PC-9 (cell line): ENCODE results near the gene IFT88. TPM values are rescaled to one million over a fixed set of nuclear protein-coding genes. Genes with fewer than 3 reads are reported as not detected.

Source experiments
- BruUV-seq: library from RNA; stranded (reverse); fragments of 400-500 nt; replicated peaks from 2 replicates; lab custom pipeline; 2021; lab: Mats Ljungman, UMichigan
- CTCF ChIA-PET: fragments of 300-600 bp; sonication (Branson Sonifier 250); formaldehyde crosslinking; loops from one replicate; lab custom pipeline; 2022; ENCODE audit warnings: antibody characterized with exemption; lab: Charles Lee
- POLR2A ChIA-PET: fragments of 300-600 bp; sonication (Branson Sonifier 250); formaldehyde crosslinking; loops from one replicate; lab custom pipeline; 2022; ENCODE audit warnings: antibody characterized with exemption; ENCODE audit not compliant: unreplicated experiment; lab: Charles Lee
- DNase-seq, 2 experiments: peaks; one replicate each; pipeline versions ENCODE4 v3.0.0 to v3.0.0-alpha.2; 2015 to 2022; ENCODE audit warnings: mixed read lengths in 1 of 2
- H2AFZ ChIP-seq: fragments of 200-600 bp; sonication (generic); 2 replicates; pipeline ENCODE4 v1.8.1; 2017; ENCODE audit warnings: antibody characterized with exemption
- H3F3A ChIP-seq: fragments of 200-600 bp; sonication (generic); 2 replicates; pipeline ENCODE4 v1.8.1; 2017; ENCODE audit warnings: antibody characterized with exemption, mild to moderate bottlenecking, low read depth; ENCODE audit not compliant: insufficient read depth
- H3K27ac ChIP-seq: fragments of 200-600 bp; sonication (generic); 2 replicates; pipeline ENCODE4 v1.6.1; 2016; ENCODE audit warnings: mixed run types
- H3K27me3 ChIP-seq: fragments of 200-600 bp; sonication (generic); 2 replicates; pipeline ENCODE4 v1.6.1; 2016; ENCODE audit warnings: low read depth, mixed run types; ENCODE audit not compliant: insufficient read depth
- H3K36me3 ChIP-seq: fragments of 200-600 bp; sonication (generic); 2 replicates; pipeline ENCODE4 v1.6.1; 2016; ENCODE audit warnings: low read depth, mixed run types
- H3K4me1 ChIP-seq: fragments of 200-600 bp; sonication (generic); replicated peaks from 2 replicates; pipeline ENCODE4 v1.6.1; 2016; ENCODE audit warnings: mixed run types; ENCODE audit not compliant: insufficient read depth
- H3K4me2 ChIP-seq: fragments of 200-600 bp; sonication (generic); 2 replicates; pipeline ENCODE4 v1.6.1; 2017; ENCODE audit warnings: mixed run types
- H3K4me3 ChIP-seq: fragments of 200-600 bp; sonication (generic); 2 replicates; pipeline ENCODE4 v1.6.1; 2016; ENCODE audit warnings: mixed run types
- H3K79me2 ChIP-seq: fragments of 200-600 bp; sonication (generic); 2 replicates; pipeline ENCODE4 v1.6.1; 2017; ENCODE audit warnings: low read depth, mixed run types
- H3K9me2 ChIP-seq: fragments of 200-600 bp; sonication (generic); 2 replicates; pipeline ENCODE4 v1.8.1; 2017; ENCODE audit warnings: mild to moderate bottlenecking; ENCODE audit not compliant: insufficient read depth
- H3K9me3 ChIP-seq: fragments of 200-600 bp; sonication (generic); 2 replicates; pipeline ENCODE4 v1.8.1; 2016; ENCODE audit warnings: low read depth; ENCODE audit not compliant: insufficient read depth
- H4K20me1 ChIP-seq: fragments of 200-600 bp; sonication (generic); 2 replicates; pipeline ENCODE4 v1.8.1; 2017; ENCODE audit not compliant: insufficient read depth
- CTCF ChIP-seq: fragments of 200-600 bp; sonication (generic); conservative IDR thresholded peaks from 2 replicates; pipeline ENCODE4 v1.6.1; 2017; ENCODE audit warnings: mixed run types, antibody characterized with exemption, mild to moderate bottlenecking, moderate library complexity
- EZH2 ChIP-seq: fragments of 200-600 bp; sonication (generic); IDR thresholded peaks from 2 replicates; pipeline ENCODE4 v1.8.0; 2017; ENCODE audit warnings: antibody characterized with exemption, low read depth
- intact Hi-C: fragments of 100-400 bp; cut with micrococcal nuclease; formaldehyde crosslinking; loops from one replicate; pipeline ENCODE4 v1.10.0; 2022; ENCODE audit not compliant: unreplicated experiment
- total RNA-seq: library from RNA; stranded (reverse); gene quantifications from 2 replicates; pipeline ENCODE4 v1.2.3, GENCODE V29; 2021

Gene IFT88
- total RNA-seq, 1 experiment from 2014 or later = 11.7 TPM

GRCh38 chr13:20715330-20715712, 148.4 kb downstream of the IFT88 start:
- DNase-seq = no peak
- Histone ChIP-seq H3K4me1 (no peaks in the 10 kb centered on the region), H3K27ac (no peak overlapping the region), H3K4me2 (no peak overlapping the region), H3K9me2 (no peaks in the 10 kb centered on the region), H2AFZ (no peak overlapping the region), H4K20me1 (0 out of 2 replicates have a peak, but pooled peaks cover 4% of the 10 kb centered on the region), H3F3A (peaks cover 4% of the 10 kb centered on the region; the same call in 1 of the 2 replicates), H3K4me3 (no peak overlapping the region), H3K9me3 (no peaks in the 10 kb centered on the region), H3K27me3 (no peaks in the 10 kb centered on the region), H3K79me2 (no peaks in the 10 kb centered on the region), H3K36me3 (no peaks in the 10 kb centered on the region)
- no TSS peak for BruUV-seq
- CTCF ChIA-PET = no interaction called here
- no peak for TF ChIP-seq CTCF
- TF ChIP-seq EZH2 = no peak
- POLR2A ChIA-PET = no interaction called here
- intact Hi-C loops = no loop called here

GRCh38 chr13:20716951-20717350, 150.0 kb downstream of the IFT88 start:
- POLR2A ChIA-PET = no interaction called here
- no TSS peak for BruUV-seq
- Histone ChIP-seq H3K4me3 (no peak overlapping the region), H3K79me2 (no peaks in the 10 kb centered on the region), H4K20me1 (0 out of 2 replicates have a peak, but pooled peaks cover 2% of the 10 kb centered on the region), H3K36me3 (no peaks in the 10 kb centered on the region), H3K4me2 (no peak overlapping the region), H3K9me2 (no peaks in the 10 kb centered on the region), H3K4me1 (no peaks in the 10 kb centered on the region), H3K9me3 (no peaks in the 10 kb centered on the region), H2AFZ (no peak overlapping the region), H3F3A (peaks cover 4% of the 10 kb centered on the region; the same call in 1 of the 2 replicates), H3K27ac (no peak overlapping the region), H3K27me3 (no peaks in the 10 kb centered on the region)
- DNase-seq = no peak
- CTCF ChIA-PET = no interaction called here
- TF ChIP-seq CTCF = no peak
- TF ChIP-seq EZH2 = no peak
- intact Hi-C loops = no loop called here

GRCh38 chr13:20717581-20718542, 150.9 kb downstream of the IFT88 start:
- H3K27ac ChIP-seq = no peak overlapping the region

More at GRCh38 chr13:20717581-20718542, 150.9 kb downstream of the IFT88 start:
- no peaks in the 10 kb centered on the region for H3K4me1 ChIP-seq
- H3K4me3 ChIP-seq = no peak overlapping the region
- intact Hi-C loops = no loop called here
- no peak for DNase-seq
- BruUV-seq = no TSS peak
- H3K9me3 ChIP-seq = no peaks in the 10 kb centered on the region
- no peaks in the 10 kb centered on the region for H3K9me2 ChIP-seq
- H3K36me3 ChIP-seq = no peaks in the 10 kb centered on the region
- no peak overlapping the region for H2AFZ ChIP-seq
- CTCF ChIA-PET = no interaction called here
- no peak for TF ChIP-seq EZH2
- TF ChIP-seq CTCF = no peak
- no peak overlapping the region for H3K4me2 ChIP-seq
- H3K79me2 ChIP-seq = no peaks in the 10 kb centered on the region
- H3F3A ChIP-seq = peaks cover 2% of the 10 kb centered on the region
- H3K27me3 ChIP-seq = no peaks in the 10 kb centered on the region
- POLR2A ChIA-PET = no interaction called here
- H4K20me1 ChIP-seq = no peaks in the 10 kb centered on the region
